NCI-H748 treated with DMSO at 0.1 percent for 48 hours (cell line): ENCODE measurements around the gene IFNL3.
"Not testable (repeated sequence)": the region's sequence is repeated elsewhere in the genome, so short reads cannot be mapped to it uniquely, and the experiment has no call there.

Experiments
- DNase-seq: peaks from one replicate; lab custom pipeline; 2025; lab: John Stamatoyannopoulos, UW

IFNL3 gene

GRCh38 chr19:39218230-39219007, 26.4 kb downstream of the IFNL3 start:
- DNase-seq: no peak

- DNase-seq: no peak
These were observed 27.7 kb downstream of the IFNL3 start for GRCh38 chr19:39217094-39217493.

- DNase-seq: not testable (repeated sequence)
These were observed 29.5 kb downstream of the IFNL3 start for GRCh38 chr19:39215323-39215722.

DNA sequence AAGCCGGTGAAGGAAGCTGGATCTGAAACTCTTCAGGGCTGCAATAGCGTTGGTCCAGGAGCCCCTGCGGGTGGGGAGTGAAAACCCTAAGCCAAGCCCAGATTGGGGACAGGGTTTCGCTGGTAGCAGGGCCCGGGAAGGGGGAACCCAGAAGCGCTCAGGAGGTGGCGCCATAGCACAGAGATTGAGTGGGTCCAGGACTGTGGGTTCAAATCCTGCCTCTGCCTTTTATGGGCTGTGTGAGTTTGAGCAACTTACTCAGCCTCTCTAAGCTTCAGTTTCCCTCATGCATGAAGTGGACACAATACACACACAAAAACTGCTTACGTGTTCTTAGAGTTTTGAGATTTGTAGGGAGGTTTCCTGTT, 32.4 kb downstream of the IFNL3 start:
- no peak for DNase-seq

DNA sequence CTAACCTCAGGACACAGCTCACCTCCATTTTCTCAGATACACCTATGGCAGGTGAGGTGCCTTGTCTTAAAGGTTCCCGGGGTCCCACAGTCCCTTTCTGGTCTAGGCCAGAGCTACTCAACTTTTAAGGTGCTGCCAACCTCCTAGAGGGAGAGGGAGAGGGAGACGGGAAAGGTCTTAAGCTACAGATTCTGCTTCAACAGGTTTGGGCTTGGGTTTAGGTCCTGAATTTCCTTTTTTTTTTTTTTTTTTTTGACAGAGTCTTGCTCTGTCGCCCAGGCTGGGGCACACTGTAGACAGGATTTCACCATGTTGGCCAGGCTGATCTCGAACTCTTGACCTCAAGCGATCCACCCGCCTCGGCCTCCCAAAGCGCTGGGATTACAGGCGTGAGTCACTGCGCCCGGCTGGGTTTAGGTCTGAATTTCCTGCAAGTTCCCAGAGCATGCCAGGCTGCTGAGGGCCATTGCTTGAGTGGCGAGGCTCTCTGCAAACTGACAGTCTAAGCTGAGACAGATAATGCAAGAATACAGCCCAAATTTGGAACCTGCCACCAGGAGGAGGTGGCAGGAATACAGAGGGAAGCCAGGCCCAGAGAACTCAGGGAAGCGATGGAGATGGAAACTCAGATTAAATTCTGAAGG, 33.0 kb downstream of the IFNL3 start:
- no peak for DNase-seq

- DNase-seq: no peak
These were observed 35.6 kb downstream of the IFNL3 start for GRCh38 chr19:39209196-39209595.

GRCh38 chr19:39208175-39208795, 36.5 kb downstream of the IFNL3 start:
- no peak for DNase-seq

GRCh38 chr19:39207293-39207836, 37.4 kb downstream of the IFNL3 start:
- DNase-seq: no peak

DNA sequence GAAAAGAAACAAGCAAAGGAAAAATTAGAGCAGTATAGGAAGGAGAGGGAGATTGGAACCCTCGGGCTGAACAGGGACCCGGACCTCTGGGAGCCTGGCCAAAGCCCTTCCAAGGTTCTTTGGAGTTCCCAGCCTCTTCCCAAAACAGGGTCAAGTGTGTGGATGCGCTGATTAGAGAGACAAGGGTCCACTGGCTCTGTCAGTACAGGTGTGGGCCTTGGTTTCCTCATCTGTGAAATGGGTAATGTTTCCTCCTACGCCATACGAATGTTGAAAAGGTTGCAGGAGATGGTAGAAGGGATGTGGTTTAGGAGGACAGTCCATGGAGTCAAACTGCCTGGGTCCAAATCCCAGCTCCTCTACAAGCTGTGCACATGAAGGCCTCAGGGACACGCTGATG, 38.7 kb downstream of the IFNL3 start:
- DNase-seq: no peak

DNA sequence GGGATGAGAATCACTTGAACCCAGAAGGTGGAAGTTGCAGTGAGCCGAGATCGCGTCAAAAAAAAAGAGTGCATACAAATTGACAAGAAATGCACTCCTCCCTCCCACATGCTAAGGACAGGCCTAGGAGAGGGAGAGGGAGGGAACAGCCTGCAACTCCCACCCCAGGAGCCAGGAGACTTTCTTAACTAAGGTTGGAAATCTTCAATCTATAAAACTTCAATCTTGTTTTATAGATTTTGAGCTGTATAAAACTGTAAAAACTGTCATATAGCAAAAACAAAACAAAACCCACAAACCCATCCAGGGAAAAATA, 39.4 kb downstream of the IFNL3 start:
- DNase-seq: no peak

GRCh38 chr19:39203372-39204341, 41.1 kb downstream of the IFNL3 start, which contains the start of gene SYCN:
SYCN (minus strand) TSS chr19:39204263; CDS start chr19:39204254, 9 bp downstream.
- no peak for DNase-seq

DNA sequence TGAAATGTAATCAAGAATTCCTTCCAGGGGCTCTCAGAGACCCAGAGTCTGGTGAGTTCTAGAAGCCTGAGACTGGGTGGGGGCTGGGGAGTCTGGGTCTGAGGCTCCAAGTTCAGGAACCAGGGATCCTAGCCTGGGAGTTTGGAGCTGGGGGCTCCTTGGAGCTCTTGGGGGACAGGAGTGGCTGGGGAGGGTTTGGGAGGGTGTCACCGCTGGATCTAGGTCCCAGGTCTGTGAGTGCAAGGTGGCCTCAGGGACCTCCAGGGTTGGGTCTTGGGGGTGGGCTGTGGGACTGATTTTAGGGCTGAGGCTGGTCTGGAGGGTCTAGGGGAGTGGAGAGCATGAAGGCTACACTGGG, 41.8 kb downstream of the IFNL3 start:
- no peak for DNase-seq

- DNase-seq: no peak
These were observed 44.0 kb downstream of the IFNL3 start for GRCh38 chr19:39200803-39201115.

DNA sequence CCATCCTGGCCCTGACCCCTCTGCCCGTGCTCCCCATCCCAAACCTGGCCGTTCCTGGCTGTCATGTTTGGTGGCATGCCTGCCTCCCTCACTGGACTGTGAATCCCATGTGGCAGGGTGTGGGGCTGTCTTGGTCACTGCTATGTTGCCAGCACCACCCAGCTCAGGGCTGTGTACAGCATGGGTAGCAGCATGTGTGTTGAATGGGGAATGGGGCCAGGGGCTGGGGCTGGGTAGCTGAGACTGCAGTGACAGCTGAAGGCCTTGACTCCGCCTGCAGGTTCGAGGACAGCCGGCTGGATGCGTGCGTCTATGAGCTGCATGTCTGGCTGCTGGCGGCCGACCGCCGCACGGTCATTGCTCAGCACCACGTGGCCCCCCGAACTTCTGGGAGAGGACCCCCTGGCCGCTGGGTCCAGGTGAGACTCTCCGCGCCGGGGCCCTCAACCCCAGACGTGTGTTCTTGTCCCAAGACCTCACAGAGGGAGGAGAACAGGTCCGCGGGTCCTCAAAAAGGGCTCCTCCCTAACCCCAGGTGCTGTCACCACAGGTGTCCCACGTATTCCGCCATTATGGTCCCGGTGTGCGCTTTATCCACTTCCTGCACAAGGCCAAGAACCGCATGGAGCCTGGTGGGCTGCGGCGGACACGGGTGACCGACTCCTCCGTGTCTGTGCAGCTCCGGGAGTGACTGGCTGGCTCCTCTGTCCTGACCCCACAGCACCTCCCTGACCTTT, 44.6 kb downstream of the IFNL3 start:
- no peak for DNase-seq

DNA sequence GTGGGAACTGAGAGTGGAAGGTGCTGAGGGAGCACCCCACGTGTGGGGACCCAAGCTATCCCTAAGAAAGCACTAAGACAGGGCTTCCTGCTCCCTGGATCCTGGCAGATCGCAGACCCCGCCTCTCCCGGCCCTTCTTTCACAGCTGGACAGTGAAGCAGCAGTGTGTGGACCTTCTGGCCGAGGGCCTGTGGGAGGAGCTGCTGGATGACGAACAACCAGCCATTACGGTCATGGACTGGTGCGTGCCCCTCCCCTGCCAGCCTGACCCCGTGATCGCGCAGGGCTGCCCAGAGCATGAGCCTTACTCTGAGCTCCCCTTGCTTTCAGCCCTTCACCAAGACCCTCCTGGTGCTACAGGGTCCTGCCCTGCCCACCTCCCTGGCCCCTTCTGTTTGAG, 45.8 kb downstream of the IFNL3 start:
- no peak for DNase-seq

DNA sequence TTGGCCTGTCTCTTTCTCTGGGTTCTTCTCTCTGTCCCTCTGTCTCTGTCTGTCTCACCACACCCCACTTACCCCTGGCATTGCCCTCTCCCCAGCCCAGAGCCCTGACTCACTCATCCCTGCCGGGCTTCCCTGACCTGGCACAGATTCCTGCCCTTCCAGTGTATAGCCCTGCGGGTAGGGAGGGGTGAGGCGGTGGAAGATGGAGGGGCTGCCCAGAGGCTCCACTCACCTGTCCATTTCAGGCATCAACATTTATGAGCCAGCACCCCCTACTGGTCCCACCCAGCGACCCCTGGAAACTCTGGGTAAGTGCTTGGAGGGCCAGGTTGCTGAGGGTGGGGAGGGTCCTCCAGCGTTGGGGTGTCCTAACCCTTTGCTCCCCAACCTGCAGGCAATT, 47.0 kb downstream of the IFNL3 start:
- DNase-seq: no peak

GRCh38 chr19:39196860-39197562, 47.8 kb downstream of the IFNL3 start, which contains the start of gene NCCRP1:
NCCRP1 (plus strand) TSS chr19:39196964; CDS start chr19:39196983, 19 bp downstream.
- DNase-seq: no peak

DNA sequence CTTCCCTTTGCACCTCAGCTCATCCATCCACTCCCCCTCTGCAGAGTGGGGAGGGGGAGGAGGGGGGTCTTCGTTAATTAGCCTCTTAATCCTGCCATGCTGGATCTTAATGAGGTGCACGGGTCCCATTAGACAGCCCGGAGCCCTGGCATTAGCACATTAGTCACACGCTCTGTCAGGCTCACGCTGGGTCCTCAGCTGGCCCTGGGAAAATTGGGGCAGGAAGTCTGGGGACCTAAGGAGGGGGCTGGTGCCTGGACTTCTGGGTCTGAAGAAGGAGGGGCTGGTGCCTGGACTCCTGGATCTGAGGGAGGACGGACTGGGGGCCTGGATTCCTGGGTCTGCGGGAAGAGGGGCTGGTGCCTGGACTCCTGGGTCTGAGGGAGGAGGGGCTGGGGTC, 48.5 kb downstream of the IFNL3 start:
- no peak for DNase-seq

DNA sequence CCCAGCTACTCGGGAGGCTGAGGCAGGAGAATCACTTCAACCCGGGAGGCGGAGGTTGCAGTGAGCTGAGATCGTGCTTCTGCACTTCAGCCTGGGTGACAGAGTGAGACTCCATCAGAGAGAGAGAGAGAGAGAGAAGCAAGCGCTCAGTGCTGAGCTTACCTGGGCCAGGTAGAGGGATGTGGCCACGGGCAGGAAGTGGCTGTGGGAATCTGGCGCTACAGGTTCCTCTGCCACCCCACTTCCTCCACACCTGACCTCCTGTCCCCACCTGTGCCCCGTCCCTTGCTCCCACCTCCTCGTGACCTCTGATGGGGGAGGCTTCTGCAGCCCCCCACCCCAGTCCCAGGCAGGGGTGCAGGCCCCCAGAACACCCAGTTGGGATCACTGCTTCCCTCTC, 49.1 kb downstream of the IFNL3 start:
- DNase-seq: no peak

DNA sequence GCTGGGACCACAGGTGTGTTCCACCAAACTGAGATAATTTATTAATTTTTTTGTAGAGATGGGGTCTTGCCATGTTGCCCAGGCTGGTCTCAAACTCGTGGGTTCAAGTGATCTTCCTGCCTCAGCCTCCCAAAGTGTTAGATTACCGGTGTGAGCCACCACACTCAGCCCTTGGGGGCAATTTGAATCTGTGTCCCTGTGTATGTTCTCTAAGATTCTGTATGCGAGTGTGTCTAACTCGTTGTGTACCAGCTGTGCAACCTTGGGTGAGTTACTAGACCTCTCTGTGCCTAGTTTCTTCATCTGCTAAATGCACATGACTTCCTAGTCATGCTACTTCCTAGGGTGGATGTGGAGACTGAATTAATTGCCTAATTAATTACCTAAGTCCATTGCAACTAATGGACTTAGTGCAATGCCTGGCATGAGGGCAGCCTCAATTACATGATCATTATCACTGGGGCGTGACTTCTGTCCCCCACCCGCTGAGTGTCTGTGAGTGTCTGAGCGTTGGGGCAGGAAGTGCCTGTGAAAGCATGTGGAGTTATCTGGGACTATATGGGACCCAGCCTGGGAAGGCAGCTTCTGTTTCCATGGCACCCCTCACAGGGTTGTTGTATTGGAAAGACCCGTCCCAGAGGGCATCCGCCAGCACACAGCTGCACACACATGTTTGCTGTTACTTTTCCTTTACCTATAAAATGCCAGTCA, 49.8 kb downstream of the IFNL3 start:
- no peak for DNase-seq
